ENCODE results near the gene STRIP2. TPM values are rescaled to one million over a fixed set of nuclear protein-coding genes. Genes with fewer than 3 reads are reported as not detected.

The STRIP2 gene
- total and polyA plus RNA-seq, 2 experiments from 2014 or later, result 4.7 to 10.6 TPM

- no peak overlapping the region for H3K27ac ChIP-seq (ENCODE audit: low read depth)
- H3K27ac Mint-ChIP-seq, result no peak overlapping the region
- peaks cover 26% of the 10 kb centered on the region for H3K4me1 Mint-ChIP-seq
- no peaks in the 10 kb centered on the region for H3K27me3 Mint-ChIP-seq (ENCODE audit: insufficient read depth, low read depth, poor library complexity)
- no peaks in the 10 kb centered on the region for H3K9me3 Mint-ChIP-seq
- H3K36me3 Mint-ChIP-seq (ENCODE audit: low read depth), result no peaks in the 10 kb centered on the region
- H3K4me3 Mint-ChIP-seq, result no peak overlapping the region
- peaks cover 15% of the 10 kb centered on the region for H3K4me1 ChIP-seq (ENCODE audit: insufficient read depth)
- no peak for ATAC-seq
- no peaks in the 10 kb centered on the region; the same call in 1 of the 2 replicates for H4K20me1 ChIP-seq (replicated peaks; ENCODE audit: insufficient read depth)
- no peaks in the 10 kb centered on the region for H3K79me2 ChIP-seq (replicated peaks; ENCODE audit: insufficient read depth)
- H2AFZ ChIP-seq, result no peak overlapping the region
- H3K9me2 ChIP-seq (ENCODE audit: insufficient read depth), result no peaks in the 10 kb centered on the region
- H3K4me3 ChIP-seq, result no peak overlapping the region
- no peaks in the 10 kb centered on the region for H3K27me3 ChIP-seq (ENCODE audit: insufficient read depth)
- H3K4me2 ChIP-seq, result no peak overlapping the region
- peaks cover 11% of the 10 kb centered on the region; the same call in 1 of the 2 replicates for H3K36me3 ChIP-seq (ENCODE audit: insufficient read depth)
- TF ChIP-seq REST (IDR thresholded peaks at IDR 0.05; ENCODE audit: unreplicated experiment) (no peak), EZH2 (IDR thresholded peaks at IDR 0.05; ENCODE audit: low read depth, unreplicated experiment) (no peak), POLR2AphosphoS5 (IDR thresholded peaks at IDR 0.05; ENCODE audit: low read depth) (no peak), CTCF (conservative IDR thresholded peaks at IDR 0.05; ENCODE audit: low read depth in 2 of 2) (no peak), NANOG (IDR thresholded peaks at IDR 0.05; ENCODE audit: borderline replicate concordance) (no peak), STAT1 (IDR thresholded peaks at IDR 0.05; ENCODE audit: unreplicated experiment) (no peak), JUNB (IDR thresholded peaks at IDR 0.05; ENCODE audit: unreplicated experiment) (no peak), EZH2phosphoT487 (IDR thresholded peaks at IDR 0.05; ENCODE audit: unreplicated experiment) (no peak), ZNF331 (CRISPR knock-in tag; IDR thresholded peaks at IDR 0.05; ENCODE audit: low read depth) (no peak), CREB1 (CRISPR knock-in tag; IDR thresholded peaks at IDR 0.05; ENCODE audit: low read depth) (no peak), ZNF114 (CRISPR knock-in tag; IDR thresholded peaks at IDR 0.05) (no peak)
- TF ChIP-seq, protein P1, sequence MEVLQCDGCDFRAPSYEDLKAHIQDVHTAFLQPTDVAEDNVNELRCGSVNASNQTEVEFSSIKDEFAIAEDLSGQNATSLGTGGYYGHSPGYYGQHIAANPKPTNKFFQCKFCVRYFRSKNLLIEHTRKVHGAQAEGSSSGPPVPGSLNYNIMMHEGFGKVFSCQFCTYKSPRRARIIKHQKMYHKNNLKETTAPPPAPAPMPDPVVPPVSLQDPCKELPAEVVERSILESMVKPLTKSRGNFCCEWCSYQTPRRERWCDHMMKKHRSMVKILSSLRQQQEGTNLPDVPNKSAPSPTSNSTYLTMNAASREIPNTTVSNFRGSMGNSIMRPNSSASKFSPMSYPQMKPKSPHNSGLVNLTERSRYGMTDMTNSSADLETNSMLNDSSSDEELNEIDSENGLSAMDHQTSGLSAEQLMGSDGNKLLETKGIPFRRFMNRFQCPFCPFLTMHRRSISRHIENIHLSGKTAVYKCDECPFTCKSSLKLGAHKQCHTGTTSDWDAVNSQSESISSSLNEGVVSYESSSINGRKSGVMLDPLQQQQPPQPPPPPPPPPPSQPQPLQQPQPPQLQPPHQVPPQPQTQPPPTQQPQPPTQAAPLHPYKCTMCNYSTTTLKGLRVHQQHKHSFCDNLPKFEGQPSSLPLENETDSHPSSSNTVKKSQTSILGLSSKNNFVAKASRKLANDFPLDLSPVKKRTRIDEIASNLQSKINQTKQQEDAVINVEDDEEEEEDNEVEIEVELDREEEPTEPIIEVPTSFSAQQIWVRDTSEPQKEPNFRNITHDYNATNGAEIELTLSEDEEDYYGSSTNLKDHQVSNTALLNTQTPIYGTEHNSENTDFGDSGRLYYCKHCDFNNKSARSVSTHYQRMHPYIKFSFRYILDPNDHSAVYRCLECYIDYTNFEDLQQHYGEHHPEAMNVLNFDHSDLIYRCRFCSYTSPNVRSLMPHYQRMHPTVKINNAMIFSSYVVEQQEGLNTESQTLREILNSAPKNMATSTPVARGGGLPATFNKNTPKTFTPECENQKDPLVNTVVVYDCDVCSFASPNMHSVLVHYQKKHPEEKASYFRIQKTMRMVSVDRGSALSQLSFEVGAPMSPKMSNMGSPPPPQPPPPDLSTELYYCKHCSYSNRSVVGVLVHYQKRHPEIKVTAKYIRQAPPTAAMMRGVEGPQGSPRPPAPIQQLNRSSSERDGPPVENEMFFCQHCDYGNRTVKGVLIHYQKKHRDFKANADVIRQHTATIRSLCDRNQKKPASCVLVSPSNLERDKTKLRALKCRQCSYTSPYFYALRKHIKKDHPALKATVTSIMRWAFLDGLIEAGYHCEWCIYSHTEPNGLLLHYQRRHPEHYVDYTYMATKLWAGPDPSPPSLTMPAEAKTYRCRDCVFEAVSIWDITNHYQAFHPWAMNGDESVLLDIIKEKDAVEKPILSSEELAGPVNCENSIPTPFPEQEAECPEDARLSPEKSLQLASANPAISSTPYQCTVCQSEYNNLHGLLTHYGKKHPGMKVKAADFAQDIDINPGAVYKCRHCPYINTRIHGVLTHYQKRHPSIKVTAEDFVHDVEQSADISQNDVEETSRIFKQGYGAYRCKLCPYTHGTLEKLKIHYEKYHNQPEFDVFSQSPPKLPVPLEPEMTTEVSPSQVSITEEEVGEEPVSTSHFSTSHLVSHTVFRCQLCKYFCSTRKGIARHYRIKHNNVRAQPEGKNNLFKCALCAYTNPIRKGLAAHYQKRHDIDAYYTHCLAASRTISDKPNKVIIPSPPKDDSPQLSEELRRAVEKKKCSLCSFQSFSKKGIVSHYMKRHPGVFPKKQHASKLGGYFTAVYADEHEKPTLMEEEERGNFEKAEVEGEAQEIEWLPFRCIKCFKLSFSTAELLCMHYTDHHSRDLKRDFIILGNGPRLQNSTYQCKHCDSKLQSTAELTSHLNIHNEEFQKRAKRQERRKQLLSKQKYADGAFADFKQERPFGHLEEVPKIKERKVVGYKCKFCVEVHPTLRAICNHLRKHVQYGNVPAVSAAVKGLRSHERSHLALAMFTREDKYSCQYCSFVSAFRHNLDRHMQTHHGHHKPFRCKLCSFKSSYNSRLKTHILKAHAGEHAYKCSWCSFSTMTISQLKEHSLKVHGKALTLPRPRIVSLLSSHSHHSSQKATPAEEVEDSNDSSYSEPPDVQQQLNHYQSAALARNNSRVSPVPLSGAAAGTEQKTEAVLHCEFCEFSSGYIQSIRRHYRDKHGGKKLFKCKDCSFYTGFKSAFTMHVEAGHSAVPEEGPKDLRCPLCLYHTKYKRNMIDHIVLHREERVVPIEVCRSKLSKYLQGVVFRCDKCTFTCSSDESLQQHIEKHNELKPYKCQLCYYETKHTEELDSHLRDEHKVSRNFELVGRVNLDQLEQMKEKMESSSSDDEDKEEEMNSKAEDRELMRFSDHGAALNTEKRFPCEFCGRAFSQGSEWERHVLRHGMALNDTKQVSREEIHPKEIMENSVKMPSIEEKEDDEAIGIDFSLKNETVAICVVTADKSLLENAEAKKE (CRISPR knock-in tag; IDR thresholded peaks at IDR 0.05), result no peak
- TF ChIP-seq, protein P2, sequence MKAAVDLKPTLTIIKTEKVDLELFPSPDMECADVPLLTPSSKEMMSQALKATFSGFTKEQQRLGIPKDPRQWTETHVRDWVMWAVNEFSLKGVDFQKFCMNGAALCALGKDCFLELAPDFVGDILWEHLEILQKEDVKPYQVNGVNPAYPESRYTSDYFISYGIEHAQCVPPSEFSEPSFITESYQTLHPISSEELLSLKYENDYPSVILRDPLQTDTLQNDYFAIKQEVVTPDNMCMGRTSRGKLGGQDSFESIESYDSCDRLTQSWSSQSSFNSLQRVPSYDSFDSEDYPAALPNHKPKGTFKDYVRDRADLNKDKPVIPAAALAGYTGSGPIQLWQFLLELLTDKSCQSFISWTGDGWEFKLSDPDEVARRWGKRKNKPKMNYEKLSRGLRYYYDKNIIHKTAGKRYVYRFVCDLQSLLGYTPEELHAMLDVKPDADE (IDR thresholded peaks at IDR 0.05), result no peak
- no peaks in the 10 kb centered on the region for H3F3A ChIP-seq (replicated peaks; ENCODE audit: low read depth)
- DNase-seq (ENCODE audit: low spot score), result no peak
Measured at GRCh38 chr7:129468087-129468486, 33.9 kb downstream of the STRIP2 start.
